Measurements from ENCODE around the gene ZNRD2.

DNA sequence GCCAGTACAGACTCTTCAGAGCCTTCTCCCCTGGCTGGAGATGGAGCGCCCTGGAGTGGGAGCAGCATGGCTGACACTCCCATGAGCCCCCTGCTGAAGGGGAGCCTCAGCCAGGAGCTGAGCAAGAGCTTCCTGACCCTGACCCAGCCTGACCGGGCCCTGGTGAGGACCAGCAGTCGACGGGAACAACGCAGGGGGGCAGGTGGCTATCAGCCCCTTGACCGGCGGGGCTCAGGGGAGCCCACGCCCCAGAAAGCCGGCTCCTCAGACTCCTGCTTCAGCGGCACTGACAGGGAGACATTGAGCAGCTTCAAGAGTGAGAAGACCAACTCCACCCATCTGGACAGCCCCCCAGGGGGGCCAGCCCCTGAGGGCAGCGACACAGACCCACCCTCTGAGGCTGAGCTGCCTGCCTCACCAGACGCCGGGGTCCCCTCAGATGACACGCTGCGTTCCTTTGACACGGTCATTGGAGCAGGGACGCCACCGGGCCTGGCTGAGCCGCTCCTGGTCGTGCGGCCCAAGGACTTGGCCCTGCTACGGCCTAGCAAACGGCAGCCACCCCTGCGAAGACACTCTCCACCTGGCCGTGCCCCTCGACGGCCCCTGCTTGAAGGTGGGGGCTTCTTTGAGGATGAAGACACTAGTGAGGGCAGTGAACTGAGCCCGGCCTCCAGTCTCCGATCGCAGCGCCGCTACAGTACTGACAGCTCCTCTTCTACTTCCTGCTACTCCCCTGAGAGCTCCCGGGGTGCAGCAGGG is 47.9 kb downstream of the ZNRD2 start:
- TF ChIP-seq POLR2AphosphoS5 (IDR thresholded peaks at IDR 0.05; ENCODE audit: borderline replicate concordance, low read depth, low read length) (no peak), EZH2 (IDR thresholded peaks at IDR 0.05) (no peak), FOXP2 (optimal IDR thresholded peaks at IDR 0.05; ENCODE audit: control extremely low read depth, extremely low read length, insufficient read depth) (no peak)
